ENCODE data around the gene MLH1. TPM values are rescaled to one million over a fixed set of nuclear protein-coding genes. Genes with fewer than 3 reads are reported as not detected.
"Not testable (repeated sequence)": the region's sequence is repeated elsewhere in the genome, so short reads cannot be mapped to it uniquely, and the experiment has no call there.

MLH1 gene
- total RNA-seq = 29.4 and 31.8 TPM in 2 replicates

- DNase-seq (ENCODE audit: low read depth in 2 of 2) = peak; percentile 100
Measured at GRCh38 chr3:36993326-36994283, at the start of gene MLH1. MLH1 (plus strand) TSS chr3:36993518; CDS start chr3:36993548, 30 bp downstream.

GRCh38 chr3:36943601-36944000 lies 49.7 kb upstream of the MLH1 start:
- no peak for DNase-seq (ENCODE audit: low read depth in 2 of 2)

GRCh38 chr3:36944012-36944640 lies 49.2 kb upstream of the MLH1 start:
- DNase-seq (ENCODE audit: low read depth in 2 of 2) = peak; percentile 51 to 59

GRCh38 chr3:36944641-36945270 lies 48.6 kb upstream of the MLH1 start, which contains the start of gene TRANK1:
TRANK1 (minus strand) TSS chr3:36945054; CDS start chr3:36944809, 245 bp downstream.
- DNase-seq (ENCODE audit: low read depth in 2 of 2) = peak; percentile 37 to 76

- DNase-seq (ENCODE audit: low read depth in 2 of 2) = no peak
Measured at GRCh38 chr3:36945333-36945980, 47.9 kb upstream of the MLH1 start.

- not testable (repeated sequence) for DNase-seq (ENCODE audit: low read depth in 2 of 2)
Measured at GRCh38 chr3:36947814-36948213, 45.5 kb upstream of the MLH1 start.

GRCh38 chr3:36954452-36955134 lies 38.7 kb upstream of the MLH1 start:
- DNase-seq (ENCODE audit: low read depth in 2 of 2) = no peak

GRCh38 chr3:36956155-36956554 lies 37.2 kb upstream of the MLH1 start:
- no peak for DNase-seq (ENCODE audit: low read depth in 2 of 2)

GRCh38 chr3:36957063-36957462 lies 36.3 kb upstream of the MLH1 start:
- DNase-seq (ENCODE audit: low read depth in 2 of 2) = no peak

GRCh38 chr3:36957862-36958686 lies 35.2 kb upstream of the MLH1 start:
- peak; percentile 28 to 55 for DNase-seq (ENCODE audit: low read depth in 2 of 2)

GRCh38 chr3:36959821-36960220 lies 33.5 kb upstream of the MLH1 start:
- DNase-seq (ENCODE audit: low read depth in 2 of 2) = no peak

GRCh38 chr3:36960502-36960901 lies 32.8 kb upstream of the MLH1 start:
- no peak for DNase-seq (ENCODE audit: low read depth in 2 of 2)

GRCh38 chr3:36963008-36963407 lies 30.3 kb upstream of the MLH1 start:
- not testable (repeated sequence) for DNase-seq (ENCODE audit: low read depth in 2 of 2)

GRCh38 chr3:36964331-36964730 lies 29.0 kb upstream of the MLH1 start:
- no peak for DNase-seq (ENCODE audit: low read depth in 2 of 2)

GRCh38 chr3:36964817-36965216 lies 28.5 kb upstream of the MLH1 start:
- DNase-seq (ENCODE audit: low read depth in 2 of 2) = no peak

- no peak for DNase-seq (ENCODE audit: low read depth in 2 of 2)
Measured at GRCh38 chr3:36965440-36965839, 27.9 kb upstream of the MLH1 start.

GRCh38 chr3:36969085-36969484 lies 24.2 kb upstream of the MLH1 start:
- no peak for DNase-seq (ENCODE audit: low read depth in 2 of 2)

- peak; percentile 46 to 81 for DNase-seq (ENCODE audit: low read depth in 2 of 2)
Measured at GRCh38 chr3:36969540-36970432, 23.5 kb upstream of the MLH1 start.

GRCh38 chr3:36972163-36972562 lies 21.2 kb upstream of the MLH1 start:
- DNase-seq (ENCODE audit: low read depth in 2 of 2) = no peak
